G401 (cell line): ENCODE results near the gene SOD3. TPM values are rescaled to one million over a fixed set of nuclear protein-coding genes. Genes with fewer than 3 reads are reported as not detected.

ENCODE experiments used
- DNase-seq: peaks from one replicate; pipeline ENCODE4 v3.0.0-alpha.2; 2015; ENCODE audit warnings: low spot score
- in situ Hi-C: cut with HindIII; loops from 2 replicates; pipeline ENCODE4 v1.10.0; 2016; ENCODE audit warnings: low sequenced_read_pairs, mixed read lengths
- total RNA-seq: library from RNA; depleted of rRNA; stranded (reverse); fragments of >200 nt; shearing (Covaris generic); gene quantifications from 2 replicates; pipeline ENCODE4 v1.2.3, GENCODE V29; 2014; rRNA removed

SOD3 gene
- total RNA-seq, 1 experiment from 2014 or later: not detected

GRCh38 chr4:24836661-24837242 lies 41.4 kb downstream of the SOD3 start:
- DNase-seq: no peak
- in situ Hi-C loops: no loop called here

- DNase-seq: no peak
- in situ Hi-C loops: no loop called here
Measured at GRCh38 chr4:24837336-24837735, 42.0 kb downstream of the SOD3 start.

GRCh38 chr4:24837781-24838180 lies 42.4 kb downstream of the SOD3 start:
- in situ Hi-C loops: no loop called here
- DNase-seq: no peak

GRCh38 chr4:24840362-24840761 lies 45.0 kb downstream of the SOD3 start:
- in situ Hi-C loops: loop anchor here (5.0 kb wide), 1 partner anchor 47 kb away; no protein-coding TSS in a partner anchor
- DNase-seq: no peak

GRCh38 chr4:24840826-24841543 lies 45.6 kb downstream of the SOD3 start:
- no peak for DNase-seq
- in situ Hi-C loops: loop anchor here (5.0 kb wide), 1 partner anchor 46 kb away; no protein-coding TSS in a partner anchor

GRCh38 chr4:24842356-24842755 lies 47.0 kb downstream of the SOD3 start:
- DNase-seq: no peak
- in situ Hi-C loops: loop anchor here (5.0 kb wide), 1 partner anchor 45 kb away; no protein-coding TSS in a partner anchor

GRCh38 chr4:24843096-24843495 lies 47.7 kb downstream of the SOD3 start:
- DNase-seq: no peak
- in situ Hi-C loops: loop anchor here (5.0 kb wide), 1 partner anchor 44 kb away; no protein-coding TSS in a partner anchor

- in situ Hi-C loops: no loop called here
- no peak for DNase-seq
Measured at GRCh38 chr4:24845132-24845531, 49.8 kb downstream of the SOD3 start.

- DNase-seq: no peak
- in situ Hi-C loops: no loop called here
Measured at GRCh38 chr4:24845902-24846301, 50.5 kb downstream of the SOD3 start.

- in situ Hi-C loops: no loop called here
- DNase-seq: no peak
Measured at GRCh38 chr4:24846716-24847115, 51.3 kb downstream of the SOD3 start.

- in situ Hi-C loops: no loop called here
- DNase-seq: no peak
Measured at GRCh38 chr4:24849351-24849750, 54.0 kb downstream of the SOD3 start.

- DNase-seq: no peak
- in situ Hi-C loops: no loop called here
Measured at GRCh38 chr4:24849756-24850155, 54.4 kb downstream of the SOD3 start.

Other genes with a start within 250 kb of the SOD3 start
- gene DHX15, start 211.0 kb upstream of the SOD3 start, total RNA-seq: 222 and 251 TPM in 2 replicates
- gene CCDC149, start 117.5 kb downstream of the SOD3 start, total RNA-seq: not detected in 2 replicates
- not detected in 2 replicates for gene LGI2, start 235.4 kb downstream of the SOD3 start, total RNA-seq